DMS153 (cell line): ENCODE measurements around the gene SPACA6.

ENCODE experiments used
- DNase-seq: peaks from one replicate; lab custom pipeline; 2025; lab: John Stamatoyannopoulos, UW

SPACA6 gene

DNA sequence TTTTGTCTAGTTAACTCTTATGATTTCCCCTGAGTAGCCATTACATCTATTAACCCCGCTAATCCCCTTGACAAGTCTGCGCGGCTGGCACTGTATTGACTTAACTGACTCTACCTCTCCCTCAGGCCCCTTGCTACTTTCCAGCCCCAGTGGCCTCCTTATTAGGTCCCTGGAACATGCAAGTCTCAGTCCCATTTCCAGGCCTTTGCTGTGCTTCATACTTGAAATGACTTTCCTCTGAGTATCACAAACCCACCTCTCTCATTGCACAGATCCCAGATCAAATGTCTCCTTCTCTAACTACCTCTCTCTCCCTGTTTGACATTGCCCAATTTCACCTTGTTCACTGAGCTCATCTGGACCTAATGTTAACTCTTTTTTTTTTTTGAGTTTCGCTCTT lies 13.2 kb downstream of the SPACA6 start:
- no peak for DNase-seq

DNA sequence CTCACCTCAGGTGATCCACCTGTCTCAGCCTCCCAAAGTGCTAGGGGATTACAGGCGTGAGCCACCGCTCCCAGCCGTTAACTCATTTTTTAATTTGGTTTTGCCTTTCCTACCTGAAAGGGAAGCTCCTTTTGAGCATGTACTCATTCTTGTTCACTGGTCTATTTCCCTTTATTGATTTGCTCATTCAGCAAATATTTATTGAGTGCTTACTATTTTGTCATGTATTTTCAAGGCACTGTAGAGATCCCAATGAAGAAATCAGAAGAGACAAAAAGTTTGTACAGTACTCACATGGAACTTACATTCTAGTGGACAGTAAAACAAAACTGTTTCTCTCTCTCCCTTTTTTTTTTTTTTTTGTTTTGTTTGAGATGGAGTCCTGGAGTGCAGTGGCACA lies 13.8 kb downstream of the SPACA6 start:
- DNase-seq = no peak

DNA sequence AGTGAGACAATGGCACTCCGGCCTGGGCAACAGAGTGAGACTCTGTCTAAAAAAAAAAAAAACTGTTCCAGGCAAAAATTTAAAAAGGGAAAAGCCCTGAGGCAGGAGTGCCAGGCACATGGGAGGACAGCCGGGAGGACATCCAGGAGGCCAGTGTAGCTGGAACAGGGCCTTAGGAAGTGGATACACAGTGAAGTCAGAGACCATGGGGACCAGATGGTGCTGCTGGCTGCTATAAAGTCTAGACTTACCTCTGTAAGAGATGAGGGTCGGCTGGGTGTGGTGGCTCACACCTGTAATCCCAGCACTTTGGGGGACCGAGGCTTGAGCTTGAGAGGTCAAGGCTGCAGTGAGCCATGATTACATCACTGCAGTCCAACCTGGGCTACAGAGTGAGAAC lies 15.7 kb downstream of the SPACA6 start:
- DNase-seq = no peak

DNA sequence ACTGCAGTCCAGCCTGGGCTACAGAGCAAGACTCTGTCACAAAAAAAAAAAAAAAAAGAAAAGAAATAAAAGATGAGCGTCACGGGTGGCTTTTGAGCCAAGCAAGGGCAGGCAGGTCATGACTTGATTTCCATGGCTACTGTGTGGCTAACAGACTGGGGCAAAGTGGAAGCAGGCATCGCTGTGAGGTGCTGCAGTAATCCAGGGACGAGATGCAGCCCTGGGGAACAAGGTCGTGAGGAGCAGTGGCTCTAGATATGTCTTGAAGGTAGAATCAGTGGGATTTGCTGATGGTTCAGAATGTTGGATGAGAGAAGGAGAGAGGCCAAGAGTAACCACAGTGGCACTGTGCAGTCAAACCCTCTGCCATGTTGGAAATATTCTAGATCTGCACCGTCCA lies 16.4 kb downstream of the SPACA6 start:
- no peak for DNase-seq

DNA sequence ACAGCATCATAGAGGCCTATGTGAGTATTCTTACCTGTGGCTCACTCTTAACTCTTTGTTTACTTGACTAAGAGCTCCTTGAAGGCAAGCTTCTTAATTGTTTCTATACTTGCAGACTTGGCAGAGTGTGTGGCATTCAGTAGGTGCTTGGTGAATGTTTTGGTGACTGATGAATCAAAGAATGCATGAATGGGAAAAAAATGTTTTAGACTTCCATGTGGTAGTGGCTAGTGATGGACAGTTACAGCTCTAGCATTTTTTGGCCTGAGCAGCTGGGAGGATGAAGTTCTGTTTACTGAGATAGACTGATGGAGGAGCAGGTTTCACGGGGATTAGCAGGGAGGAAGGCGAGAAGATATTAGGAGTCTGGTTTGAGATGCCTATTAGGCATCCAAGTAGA lies 17.0 kb downstream of the SPACA6 start:
- DNase-seq = no peak

DNA sequence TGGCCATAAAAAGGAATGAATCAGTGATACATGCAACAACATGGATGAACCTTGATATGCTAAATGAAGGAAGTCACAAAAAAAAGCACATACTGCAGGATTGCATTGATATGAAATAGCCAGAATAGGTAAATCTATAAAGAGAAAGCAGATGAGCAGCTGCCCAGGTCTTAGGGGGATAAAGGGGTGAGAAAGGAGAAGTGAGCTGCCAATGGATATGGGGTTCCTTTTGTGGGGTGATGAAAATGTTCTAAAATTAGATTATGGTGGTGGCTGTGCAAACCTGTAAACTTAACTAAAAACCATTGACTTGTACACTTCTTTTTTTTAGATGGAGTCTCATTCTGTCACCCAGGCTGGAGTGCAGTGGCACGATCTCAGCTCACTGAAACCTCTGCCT lies 18.6 kb downstream of the SPACA6 start:
- no peak for DNase-seq

DNA sequence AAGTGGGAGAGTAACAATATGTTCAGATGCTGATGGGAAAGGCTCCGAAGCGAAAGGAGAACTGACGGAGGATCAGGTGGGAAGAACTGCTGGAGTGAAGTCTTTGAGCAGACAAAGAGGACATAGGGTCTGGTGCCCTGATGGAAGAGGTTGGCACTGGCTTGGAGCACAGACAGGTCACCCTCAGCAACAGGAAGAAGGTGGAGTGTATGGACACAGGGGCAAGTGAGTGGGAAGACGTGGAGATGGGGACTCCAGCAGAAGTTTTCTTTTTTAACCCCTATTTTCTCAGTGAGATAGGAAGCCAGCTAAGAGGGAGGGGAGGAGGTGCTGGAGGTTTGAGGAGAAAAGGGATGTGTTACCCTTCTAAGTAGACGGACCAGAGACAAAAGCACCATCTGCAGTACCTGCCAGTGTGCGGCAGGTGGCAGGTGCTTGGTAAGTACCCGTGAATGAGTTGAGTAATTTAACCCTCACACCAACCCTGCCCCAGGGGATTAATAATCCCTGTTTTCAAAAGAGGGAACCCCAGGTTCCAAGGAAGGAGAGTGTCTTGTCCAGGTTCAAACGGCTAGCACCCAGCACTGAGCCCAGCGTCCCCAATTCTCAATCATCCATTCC lies 19.4 kb downstream of the SPACA6 start:
- DNase-seq = peak; percentile 40

DNA sequence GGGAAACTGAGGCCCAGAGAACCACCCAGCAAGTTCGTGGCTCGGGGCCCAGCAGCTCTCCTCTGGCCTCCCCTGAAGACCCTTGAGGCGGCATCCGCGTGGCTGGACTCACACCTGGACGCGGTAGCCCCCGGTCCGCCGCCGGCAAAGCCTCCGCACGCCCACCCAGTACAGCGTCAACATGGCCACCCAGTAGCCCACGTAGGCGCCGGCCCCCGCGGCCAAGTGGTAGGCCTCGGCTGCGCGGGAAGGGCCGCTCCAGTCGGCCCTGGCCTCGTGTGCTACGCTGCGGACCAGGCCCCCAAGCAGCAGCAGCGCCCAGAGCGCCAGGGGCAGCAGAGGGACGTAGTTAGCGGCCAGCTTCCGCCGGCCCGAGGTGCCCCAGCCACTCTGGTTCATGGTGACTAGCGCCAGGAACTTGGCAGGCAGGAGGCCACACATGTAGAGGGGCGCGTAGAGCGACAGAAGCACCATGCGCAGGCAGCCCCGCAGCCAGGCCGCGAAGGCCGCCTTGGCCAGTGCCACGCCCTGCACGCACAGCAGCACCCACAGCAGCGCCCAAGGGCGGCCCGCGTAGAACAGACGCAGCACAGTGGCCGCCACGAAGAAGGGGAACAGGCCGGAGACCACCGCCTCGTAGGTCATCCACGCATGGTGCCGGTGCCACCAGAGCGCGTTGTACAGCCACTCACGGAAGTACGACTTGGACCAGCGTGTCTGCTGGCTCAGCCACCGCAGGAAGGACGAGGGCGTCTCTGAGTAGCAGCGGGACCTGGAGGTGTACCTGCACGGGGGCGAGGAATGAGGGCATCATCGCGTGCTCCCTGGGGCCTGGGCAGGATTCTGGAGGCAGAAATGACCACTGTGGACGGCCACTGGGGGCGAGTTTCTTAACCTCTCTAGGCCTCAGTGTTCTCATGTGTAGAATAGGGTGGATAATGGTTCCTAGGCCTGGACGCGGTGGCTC lies 20.5 kb downstream of the SPACA6 start:
- DNase-seq = no peak

DNA sequence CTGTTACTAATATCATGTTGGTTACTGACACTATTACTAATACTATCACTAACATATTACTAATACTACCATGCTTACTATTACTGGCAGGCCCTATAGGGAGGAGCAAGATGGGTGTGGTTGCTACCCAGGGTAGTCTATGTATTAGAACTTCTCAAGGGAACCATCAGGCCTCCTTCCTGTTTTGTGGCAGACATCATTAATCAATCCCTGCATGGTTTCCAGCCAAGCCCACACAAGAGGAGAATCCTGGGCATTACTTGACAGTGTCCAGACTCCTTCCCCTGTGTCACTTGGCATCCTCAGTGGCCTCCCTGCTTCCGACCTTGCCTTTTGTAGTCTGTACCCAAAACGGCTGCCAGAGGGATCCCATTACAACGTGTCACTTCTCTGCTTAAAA lies 21.7 kb downstream of the SPACA6 start:
- no peak for DNase-seq

DNA sequence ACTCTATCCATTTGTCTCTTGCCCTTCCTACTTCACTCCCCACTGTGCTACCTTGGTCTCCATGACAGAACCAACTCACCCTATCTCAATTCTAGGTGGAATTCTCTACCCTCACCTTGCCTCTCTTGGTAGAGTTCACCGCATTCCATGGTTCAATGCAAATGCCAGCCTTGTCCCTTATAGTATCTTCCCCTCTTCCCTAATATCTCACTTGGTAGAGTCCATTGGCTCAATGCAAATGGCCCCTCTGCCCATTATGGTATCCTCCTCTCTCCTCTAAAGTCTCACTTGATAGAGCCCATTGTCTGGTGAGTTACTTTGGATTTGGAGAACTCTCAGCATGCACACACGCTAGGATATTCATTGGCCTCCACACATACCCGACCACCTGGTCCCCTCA lies 22.7 kb downstream of the SPACA6 start:
- no peak for DNase-seq

DNA sequence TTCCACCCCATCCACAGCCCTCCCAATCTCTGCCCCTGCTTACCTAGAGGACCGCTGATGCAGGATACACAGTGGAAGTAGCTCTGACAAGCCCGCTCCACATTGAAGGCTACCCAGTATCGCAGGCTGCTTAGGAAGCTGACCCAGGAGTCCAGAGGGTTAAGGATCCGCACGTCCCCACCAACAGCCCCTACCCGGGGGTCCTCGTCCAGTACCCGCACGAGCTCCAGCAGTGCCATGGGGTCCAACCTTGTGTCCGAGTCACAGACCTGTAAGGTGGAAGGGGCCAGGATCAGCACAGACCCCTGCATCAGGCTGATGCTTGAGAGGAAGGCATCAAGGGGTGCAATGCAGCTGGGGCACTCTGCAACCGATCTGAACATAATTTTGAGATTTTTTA lies 23.8 kb downstream of the SPACA6 start:
- DNase-seq = no peak

DNA sequence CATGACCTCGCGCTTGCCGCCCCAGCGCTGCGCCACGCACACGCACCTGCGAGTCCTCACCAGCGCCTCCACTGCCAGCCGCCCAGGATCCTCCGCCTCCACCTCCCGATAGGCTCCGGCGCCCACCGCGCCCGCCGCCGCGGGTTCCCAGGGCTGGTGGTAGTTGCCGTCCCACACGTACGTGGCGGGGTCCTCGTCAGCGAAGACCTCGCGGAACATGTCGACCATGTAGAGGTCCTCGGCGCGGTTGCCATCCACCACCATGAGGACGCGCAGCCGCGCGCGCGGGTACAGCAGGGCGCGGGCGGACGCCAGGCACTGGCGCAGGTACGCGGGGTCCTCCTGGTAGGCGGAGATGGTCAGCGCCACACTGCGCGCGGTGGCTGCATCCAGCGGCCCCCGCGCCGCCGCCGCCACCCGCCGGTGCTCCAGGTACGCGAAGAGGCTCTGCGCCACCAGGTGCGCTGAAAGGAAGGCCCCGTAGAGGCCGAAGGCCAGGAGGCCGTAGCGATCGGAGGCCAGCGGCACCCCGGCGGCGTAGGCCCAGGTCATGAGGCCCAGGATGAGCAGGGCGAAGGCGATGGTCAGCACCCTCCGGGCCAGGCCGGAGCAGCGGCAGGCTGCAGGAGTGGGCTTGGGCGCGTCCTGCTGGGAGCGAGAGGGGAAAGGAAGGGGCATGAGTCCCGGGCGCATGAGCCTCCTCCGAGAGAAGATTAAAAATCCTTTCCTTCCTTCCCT lies 26.3 kb downstream of the SPACA6 start:
- no peak for DNase-seq

DNA sequence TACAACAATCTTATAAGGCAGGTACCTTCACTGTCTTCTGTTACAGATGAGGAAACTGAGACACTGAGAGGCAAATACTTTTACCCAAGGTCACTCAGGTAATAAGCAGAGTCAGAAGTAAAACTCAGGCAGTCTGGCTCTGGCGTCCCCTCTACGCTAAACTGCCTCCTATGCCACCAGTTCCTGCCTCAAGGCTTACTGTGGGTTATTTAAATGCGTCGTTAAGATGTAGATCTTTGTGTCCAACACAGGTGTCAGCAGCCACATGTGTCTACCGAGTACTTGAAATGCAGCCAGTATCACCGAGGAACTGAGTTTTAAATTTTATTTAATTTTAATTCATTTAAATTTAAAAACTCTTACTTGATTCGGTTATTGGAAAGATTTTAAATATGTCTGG lies 28.8 kb downstream of the SPACA6 start:
- no peak for DNase-seq

DNA sequence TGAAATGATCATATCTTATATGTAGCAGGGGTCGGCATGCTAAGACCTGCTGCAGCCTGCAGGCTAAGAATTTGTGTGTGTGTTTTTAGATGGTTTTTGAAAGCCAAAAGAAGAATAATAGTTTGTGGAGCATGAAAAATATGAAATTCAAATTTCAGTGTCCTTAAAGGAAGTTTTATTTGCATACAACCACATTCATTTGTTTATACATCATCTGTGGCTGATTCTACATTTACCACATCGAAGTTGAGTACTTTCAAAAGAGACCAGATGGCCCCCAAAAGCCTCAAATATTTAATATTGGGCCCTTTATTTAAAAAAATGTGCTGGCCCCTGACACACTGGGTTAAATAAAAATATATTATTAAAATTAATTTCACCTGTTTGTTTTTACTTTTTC lies 29.4 kb downstream of the SPACA6 start:
- DNase-seq = no peak

DNA sequence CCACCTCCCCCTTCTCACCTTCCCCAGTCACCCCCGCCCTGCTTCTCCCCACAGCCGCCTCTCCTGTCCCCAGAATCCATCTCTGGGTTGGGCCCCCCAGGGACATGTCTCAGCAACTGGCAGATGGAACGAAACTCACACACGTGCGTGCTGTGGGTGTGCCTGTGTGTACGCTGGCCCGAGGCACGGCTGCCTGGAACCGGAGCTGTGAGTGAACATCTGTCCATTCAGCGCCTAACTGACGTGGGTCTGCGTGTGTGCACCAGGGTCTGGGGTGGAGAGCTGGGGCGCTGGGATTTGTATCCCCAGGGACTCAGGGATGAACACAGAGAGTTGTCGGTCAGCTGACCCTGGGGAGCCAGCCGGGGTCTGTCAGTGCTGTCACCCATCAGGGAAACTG lies 31.4 kb downstream of the SPACA6 start:
- no peak for DNase-seq

DNA sequence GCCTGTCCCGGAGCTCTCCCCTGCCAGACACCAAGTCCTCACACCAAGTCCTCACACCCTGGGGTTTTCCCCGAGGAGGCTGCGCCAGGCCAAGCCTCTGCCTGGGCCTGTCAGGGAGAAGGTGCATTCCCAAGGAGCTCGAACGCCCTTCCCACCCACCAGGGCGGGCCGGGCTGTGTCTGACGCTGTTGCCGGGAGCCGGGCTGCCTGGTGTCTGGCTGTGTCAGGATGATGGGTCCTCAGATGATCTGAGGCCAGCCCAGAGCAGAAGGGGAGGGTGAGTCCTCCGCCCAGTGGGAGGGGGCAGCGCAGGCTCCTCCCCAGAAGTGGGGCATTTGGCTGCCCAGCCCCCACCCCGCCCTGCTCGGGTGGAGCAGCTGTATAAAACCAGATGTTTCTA lies 32.9 kb downstream of the SPACA6 start:
- DNase-seq = no peak

DNA sequence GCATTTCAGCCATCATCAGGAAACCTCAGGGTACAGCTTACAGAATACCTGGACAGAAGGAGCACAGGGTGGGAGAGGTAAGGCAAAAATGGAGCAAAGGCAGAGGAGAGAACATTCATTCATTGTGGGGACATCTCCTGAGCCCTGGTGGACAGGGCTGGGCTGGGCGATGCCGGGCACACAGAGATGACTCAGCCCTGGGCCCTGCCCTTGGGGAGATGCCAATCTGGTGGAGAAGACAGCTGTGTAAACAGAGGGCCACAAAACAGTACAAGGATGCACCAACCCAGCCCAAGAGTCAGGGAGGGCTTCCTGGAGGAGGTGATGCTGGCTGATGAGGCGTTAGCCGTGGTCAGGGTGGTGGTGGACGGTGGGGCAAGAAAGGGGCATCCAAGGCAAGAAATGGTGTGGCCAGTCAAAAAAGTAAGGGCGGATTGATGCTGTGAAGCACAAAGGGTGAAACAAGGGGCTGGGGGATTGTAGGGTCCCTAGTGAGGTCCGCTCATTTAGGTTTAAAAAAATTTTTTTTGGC lies 34.3 kb downstream of the SPACA6 start:
- DNase-seq = no peak

DNA sequence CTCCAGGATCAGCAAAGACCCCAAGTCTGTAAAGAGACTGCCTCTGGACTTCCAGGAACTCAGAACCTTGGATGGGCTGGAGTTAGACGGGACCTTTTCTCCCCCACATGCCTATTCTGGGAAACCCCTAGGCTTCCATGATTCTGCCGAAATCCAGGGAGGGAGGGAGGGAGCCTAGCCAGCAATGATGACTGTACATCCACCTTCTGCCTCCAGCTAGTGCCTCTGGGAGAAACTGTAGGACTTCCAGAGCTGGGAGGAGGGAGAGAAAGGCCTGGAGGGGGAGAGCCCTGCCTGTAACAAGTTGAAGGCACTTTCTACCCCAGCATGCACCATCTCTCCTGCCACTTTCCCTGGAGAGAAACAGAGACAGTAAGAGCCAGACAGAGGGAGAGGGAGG lies 36.7 kb downstream of the SPACA6 start:
- no peak for DNase-seq

DNA sequence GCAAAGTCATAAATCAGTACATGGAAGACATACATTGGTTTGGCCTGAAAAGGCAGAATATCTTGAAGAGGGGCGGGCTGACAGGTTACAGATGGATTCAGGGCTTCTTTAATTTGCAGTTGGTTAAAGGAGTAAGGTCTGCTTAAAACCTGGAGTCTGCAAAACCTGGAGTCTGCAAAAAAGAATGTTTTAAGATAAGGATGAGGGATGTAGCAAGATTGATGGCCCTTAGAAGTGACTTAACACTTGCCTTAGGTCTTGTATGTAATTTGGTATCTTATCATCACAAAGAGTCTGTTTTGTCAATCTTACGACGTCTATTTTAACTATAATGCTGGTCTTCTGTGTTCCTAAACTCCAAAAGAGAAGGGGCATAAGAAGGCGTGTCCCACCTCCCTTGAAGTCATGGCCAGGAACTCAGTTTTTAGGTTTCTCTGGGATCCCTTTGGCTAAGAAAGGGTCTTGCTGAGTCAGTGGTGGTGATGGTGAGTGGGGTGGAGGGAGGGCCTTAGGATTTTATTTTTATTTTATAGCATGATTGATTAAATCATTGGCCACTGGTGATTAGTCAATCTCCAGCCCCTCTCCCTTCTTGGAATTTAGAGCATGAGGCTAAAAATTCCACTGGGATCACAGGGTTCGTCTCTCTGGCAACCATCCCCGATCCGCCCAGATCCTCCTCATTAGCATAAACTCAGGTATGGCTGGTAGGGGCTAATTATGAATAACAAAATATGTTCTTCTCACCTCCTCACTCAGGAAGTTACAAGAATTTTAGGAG lies 40.8 kb downstream of the SPACA6 start:
- DNase-seq = no peak

DNA sequence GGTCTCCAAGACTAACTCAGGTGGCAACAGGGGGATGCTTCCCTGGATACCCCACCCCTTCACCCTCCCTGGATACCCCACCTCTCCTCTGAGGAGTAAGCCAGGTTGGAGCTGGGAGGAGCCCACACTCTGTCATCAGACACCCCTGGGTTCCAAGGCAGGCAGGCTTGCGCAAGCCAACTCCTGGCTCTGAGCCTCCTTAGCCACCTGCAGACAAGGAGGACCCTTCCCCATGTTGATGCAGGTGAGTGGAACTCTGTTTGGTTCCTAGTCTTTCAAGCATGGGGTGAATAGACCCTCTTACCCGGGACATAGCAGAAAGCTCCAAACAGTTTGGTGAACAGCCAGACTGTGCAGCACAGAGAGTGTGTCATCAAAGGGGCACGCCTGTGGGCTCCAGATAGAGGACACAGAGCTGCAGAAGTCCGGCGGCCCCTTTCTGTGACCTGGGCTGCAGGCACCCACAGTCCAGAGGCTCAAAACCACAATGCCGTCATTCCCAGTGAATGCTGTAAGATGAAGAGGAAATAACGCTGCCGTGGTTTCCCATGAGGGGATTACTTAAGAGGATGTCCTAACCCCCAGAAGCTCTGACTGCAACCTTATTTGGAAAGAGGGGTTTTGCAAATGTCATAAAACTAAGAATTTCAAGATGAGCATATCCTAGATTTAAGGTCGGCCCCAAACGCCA lies 42.8 kb downstream of the SPACA6 start:
- no peak for DNase-seq

DNA sequence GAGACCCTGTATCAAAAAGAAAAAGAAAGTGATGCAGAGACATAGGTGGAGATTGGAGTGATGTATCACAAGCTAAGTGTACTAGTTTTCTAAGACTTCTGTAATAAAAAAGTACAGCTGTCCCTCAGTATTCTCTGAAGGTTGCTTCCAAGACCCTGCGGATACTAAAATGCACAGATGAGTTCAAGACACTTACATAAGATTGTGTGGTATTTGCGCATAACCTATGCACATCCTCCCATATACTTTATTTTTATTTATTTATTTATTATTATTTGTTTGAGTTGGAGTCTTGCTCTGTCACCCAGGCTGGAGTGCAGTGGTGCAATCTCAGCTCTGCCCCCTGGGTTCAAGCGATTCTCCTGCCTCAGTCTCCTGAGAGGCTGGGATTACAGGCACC lies 44.3 kb downstream of the SPACA6 start:
- no peak for DNase-seq
